Keratinocyte (primary cell): Measurements from ENCODE around the gene GNAL.

Source experiments
- EZH2 ChIP-seq: IDR thresholded peaks from one replicate; pipeline ENCODE4 v1.6.1; 2012; ENCODE audit warnings: inconsistent platforms, mild to moderate bottlenecking, low read length, moderate library complexity
- TF ChIP-seq, protein P1 (sequence below), 3 experiments: IDR thresholded peaks in 1 of 3; conservative IDR thresholded peaks in 1 of 3; optimal IDR thresholded peaks in 1 of 3; 2 replicates in 2 of 3; 3 replicates in 1 of 3; pipeline versions ENCODE3 to v1.5.1; 2011; ENCODE audit warnings: low read length in 3 of 3, mild to moderate bottlenecking in 3 of 3, moderate library complexity in 2 of 3, control low read depth in 1 of 3, inconsistent platforms in 1 of 3; ENCODE audit not compliant: insufficient read depth in 2 of 3; ENCODE audit errors: extremely low read depth in 1 of 3

DNA sequence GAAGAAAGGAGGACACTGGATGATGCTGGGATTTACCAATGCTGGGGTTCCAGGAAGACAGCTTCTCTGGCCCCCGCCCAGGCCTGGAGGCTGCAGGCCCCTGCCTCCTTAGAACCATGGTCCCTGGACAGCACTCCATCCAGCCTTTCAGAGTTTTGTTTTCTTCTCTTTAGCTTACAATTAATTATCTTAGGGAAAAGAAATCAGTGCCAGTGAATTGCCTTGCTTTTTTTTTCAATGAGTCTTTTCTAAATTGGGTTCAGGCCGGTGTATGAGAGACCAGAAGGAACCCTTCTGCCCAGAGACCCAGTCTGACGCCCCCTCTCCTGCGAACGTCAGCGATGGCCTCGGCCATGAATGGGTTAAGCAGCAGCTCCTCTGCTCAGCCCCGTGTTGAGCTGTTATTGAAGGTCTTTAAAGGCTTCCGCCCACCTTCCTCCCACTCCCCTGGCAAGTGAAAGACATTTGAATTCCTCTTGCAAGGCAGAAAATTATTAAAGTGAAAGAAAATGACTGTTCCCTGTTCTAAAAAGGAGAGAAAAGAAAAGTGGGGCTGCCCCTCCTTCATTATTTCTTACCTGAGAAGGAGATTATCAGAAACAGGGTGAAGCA lies 96.5 kb downstream of the GNAL start:
- TF ChIP-seq, protein P1, sequence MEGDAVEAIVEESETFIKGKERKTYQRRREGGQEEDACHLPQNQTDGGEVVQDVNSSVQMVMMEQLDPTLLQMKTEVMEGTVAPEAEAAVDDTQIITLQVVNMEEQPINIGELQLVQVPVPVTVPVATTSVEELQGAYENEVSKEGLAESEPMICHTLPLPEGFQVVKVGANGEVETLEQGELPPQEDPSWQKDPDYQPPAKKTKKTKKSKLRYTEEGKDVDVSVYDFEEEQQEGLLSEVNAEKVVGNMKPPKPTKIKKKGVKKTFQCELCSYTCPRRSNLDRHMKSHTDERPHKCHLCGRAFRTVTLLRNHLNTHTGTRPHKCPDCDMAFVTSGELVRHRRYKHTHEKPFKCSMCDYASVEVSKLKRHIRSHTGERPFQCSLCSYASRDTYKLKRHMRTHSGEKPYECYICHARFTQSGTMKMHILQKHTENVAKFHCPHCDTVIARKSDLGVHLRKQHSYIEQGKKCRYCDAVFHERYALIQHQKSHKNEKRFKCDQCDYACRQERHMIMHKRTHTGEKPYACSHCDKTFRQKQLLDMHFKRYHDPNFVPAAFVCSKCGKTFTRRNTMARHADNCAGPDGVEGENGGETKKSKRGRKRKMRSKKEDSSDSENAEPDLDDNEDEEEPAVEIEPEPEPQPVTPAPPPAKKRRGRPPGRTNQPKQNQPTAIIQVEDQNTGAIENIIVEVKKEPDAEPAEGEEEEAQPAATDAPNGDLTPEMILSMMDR (optimal IDR thresholded peaks at IDR 0.05 in 1 of 3, IDR thresholded peaks at IDR 0.05 in 1 of 3, conservative IDR thresholded peaks at IDR 0.05 in 1 of 3; ENCODE audit: extremely low read depth in 1 of 3, insufficient read depth in 2 of 3, low read length in 3 of 3) = no peak
- no peak for TF ChIP-seq EZH2
